OCI-LY3 (cell line): ENCODE measurements around the gene EEF1G.

Source experiments
- CTCF ChIP-seq: fragments of 200-600, 300-600 bp; sonication (generic); IDR thresholded peaks from 2 replicates; pipeline ENCODE4 v1.5.1; 2014; ENCODE audit warnings: antibody characterized with exemption, low read length, low read depth
- EZH2phosphoT487 ChIP-seq: fragments of 200-600 bp; shearing (Covaris generic); IDR thresholded peaks from 2 replicates; pipeline ENCODE4 v1.6.1; 2018; ENCODE audit warnings: antibody characterized with exemption, mixed run types, low read depth

GRCh38 chr11:62540804-62541701 lies 32.6 kb downstream of the EEF1G start:
- no peak for TF ChIP-seq CTCF
- no peak for TF ChIP-seq EZH2phosphoT487
